Measurements from ENCODE around the gene DNTT. TPM values are rescaled to one million over a fixed set of nuclear protein-coding genes. Genes with fewer than 3 reads are reported as not detected.
A peak's percentile ranks its signal among the peaks of the same experiment; 100 is the strongest.
"Not testable (repeated sequence)": the region's sequence is repeated elsewhere in the genome, so short reads cannot be mapped to it uniquely, and the experiment has no call there.

DNTT gene
- total and polyA plus RNA-seq, 3 donors from 2014 or later, result 0.31 to 0.94 TPM; not detected in 1

DNA sequence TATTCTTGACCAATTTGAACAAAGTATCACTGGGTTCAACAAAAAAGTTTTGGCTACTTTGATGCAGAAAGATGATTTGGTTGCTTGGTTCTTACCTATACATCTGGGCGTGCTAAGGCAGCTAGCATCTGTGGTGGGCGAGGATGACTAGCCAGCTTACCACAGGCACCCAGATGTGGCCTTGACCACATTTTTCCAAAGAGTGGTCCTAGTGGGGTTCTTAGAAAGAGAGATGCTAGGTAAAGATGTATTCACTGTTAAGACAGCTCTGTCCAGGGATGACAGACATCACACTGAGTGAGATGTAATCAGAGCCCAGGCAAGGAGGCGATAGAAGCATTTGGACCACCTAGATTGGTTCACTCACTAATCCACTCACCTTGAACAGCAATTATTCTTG, 785 bp downstream of the DNTT start:
- DNase-seq, result no peak
- 85 to 91% methylated on average over 2 to 3 of the region's 3 CpGs for WGBS, 2 donors
- no peak overlapping the region for H3K27ac ChIP-seq
- no peaks in the 10 kb centered on the region for H3K4me1 ChIP-seq
- H3K27me3 ChIP-seq, result no peaks in the 10 kb centered on the region
- no peak for TF ChIP-seq POLR2A (IDR thresholded peaks at IDR 0.05)
- TF ChIP-seq, protein P1, sequence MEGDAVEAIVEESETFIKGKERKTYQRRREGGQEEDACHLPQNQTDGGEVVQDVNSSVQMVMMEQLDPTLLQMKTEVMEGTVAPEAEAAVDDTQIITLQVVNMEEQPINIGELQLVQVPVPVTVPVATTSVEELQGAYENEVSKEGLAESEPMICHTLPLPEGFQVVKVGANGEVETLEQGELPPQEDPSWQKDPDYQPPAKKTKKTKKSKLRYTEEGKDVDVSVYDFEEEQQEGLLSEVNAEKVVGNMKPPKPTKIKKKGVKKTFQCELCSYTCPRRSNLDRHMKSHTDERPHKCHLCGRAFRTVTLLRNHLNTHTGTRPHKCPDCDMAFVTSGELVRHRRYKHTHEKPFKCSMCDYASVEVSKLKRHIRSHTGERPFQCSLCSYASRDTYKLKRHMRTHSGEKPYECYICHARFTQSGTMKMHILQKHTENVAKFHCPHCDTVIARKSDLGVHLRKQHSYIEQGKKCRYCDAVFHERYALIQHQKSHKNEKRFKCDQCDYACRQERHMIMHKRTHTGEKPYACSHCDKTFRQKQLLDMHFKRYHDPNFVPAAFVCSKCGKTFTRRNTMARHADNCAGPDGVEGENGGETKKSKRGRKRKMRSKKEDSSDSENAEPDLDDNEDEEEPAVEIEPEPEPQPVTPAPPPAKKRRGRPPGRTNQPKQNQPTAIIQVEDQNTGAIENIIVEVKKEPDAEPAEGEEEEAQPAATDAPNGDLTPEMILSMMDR (IDR thresholded peaks at IDR 0.05), result no peak
- H3K4me3 ChIP-seq, result no peak overlapping the region
- intact Hi-C loops (cut with DNase I; ENCODE audit: low total_unique reads), result no loop called here
- no peaks in the 10 kb centered on the region for H3K9me3 ChIP-seq
- no peaks in the 10 kb centered on the region for H3K36me3 ChIP-seq (ENCODE audit: low read depth, missing control alignments)

DNA sequence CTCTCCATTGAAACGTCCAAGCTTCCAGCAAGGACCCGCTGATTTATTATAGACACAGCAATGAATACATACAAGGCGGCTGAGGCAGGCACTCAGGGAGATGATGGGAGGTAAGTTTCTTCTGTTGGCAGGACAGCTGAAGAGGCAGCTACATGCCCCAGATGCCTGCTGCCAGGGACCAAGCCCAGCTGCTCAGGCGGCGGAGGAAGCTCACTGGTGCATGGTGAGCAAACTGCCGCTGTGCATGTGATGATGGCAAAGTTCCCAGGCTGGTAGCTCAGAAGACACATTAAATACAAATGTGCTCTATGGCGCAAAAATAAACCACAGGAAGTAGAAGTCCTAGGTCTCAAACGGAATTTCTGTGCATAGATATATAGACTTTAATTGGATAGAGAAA, 2.3 kb downstream of the DNTT start:
- Histone ChIP-seq H3K4me3 (no peak overlapping the region), H3K27ac (no peak overlapping the region), H3K27me3 (no peaks in the 10 kb centered on the region), H3K9me3 (no peaks in the 10 kb centered on the region), H3K36me3 (ENCODE audit: low read depth, missing control alignments) (no peaks in the 10 kb centered on the region), H3K4me1 (no peaks in the 10 kb centered on the region)
- peak; percentile 27 for DNase-seq
- TF ChIP-seq, protein P1 (IDR thresholded peaks at IDR 0.05), result no peak
- 70 to 76% methylated on average over 8 of the region's 8 CpGs for WGBS, 2 donors
- intact Hi-C loops (cut with DNase I; ENCODE audit: low total_unique reads), result no loop called here

DNA sequence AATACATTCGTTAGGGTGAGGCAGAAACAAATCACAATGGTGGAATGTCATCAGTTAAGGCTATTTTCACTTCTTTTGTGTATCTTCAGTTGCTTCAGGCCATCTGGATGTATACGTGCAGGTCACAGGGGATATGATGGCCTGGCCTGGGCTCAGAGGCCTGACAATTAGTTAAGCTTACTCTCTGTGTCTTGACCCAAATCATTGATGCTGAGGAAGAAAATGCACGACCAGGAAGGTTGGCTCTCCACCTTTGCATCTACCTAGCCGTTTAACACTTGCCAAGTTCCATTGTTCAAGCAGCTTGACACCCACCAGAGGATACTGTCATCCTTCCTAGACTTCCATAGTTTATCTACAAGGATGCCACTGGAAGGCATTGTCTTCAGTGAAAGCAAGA, 4.6 kb downstream of the DNTT start:
- DNase-seq; H3K9me3 ChIP-seq; H3K4me1 ChIP-seq; H3K4me3 ChIP-seq; H3K27ac ChIP-seq; intact Hi-C loops (cut with DNase I; ENCODE audit: low total_unique reads); H3K27me3 ChIP-seq; H3K36me3 ChIP-seq (ENCODE audit: low read depth, missing control alignments): not testable (repeated sequence)
- WGBS, 2 donors, result 72 to 79% methylated on average over 4 of the region's 4 CpGs

DNA sequence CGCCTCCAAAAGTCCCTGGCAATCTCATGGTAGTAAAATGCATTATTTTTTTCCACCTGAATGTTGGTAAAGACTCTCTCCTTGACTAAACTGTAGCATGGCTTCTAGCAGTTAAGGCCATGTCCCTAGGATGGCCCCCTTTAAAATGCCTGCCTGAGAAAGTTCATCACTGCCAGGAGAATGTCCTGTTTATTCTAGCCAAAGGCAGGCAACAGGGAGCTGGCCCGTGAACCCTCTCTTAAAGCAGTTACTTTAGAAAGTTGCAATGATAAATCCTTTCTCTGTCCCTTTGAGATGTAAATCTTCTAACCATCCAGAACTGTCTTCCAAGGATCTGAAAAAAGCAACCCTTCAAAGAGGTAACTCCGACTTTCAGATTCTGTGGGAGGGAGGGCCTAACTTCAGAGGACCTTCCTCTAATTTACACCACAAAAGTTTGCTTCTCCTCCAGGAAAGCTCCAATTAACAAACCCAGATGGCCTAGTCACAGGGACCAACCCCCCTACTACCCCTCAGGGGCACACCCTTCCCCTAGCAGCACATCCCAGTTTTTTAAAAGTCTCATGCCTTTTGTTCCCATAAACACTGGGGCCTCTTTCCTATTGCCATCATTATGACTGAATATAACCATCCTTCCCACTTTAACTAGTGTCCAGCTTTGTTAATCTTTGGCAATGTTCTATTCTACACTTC, 5.5 kb downstream of the DNTT start:
- Histone ChIP-seq H3K9me3 (no peaks in the 10 kb centered on the region), H3K27me3 (no peaks in the 10 kb centered on the region), H3K36me3 (ENCODE audit: low read depth, missing control alignments) (no peaks in the 10 kb centered on the region), H3K4me1 (no peaks in the 10 kb centered on the region), H3K4me3 (no peak overlapping the region), H3K27ac (no peak overlapping the region)
- WGBS, 2 donors, result 60 to 62% methylated on average over 3 of the region's 3 CpGs
- intact Hi-C loops (cut with DNase I; ENCODE audit: low total_unique reads), result no loop called here
- TF ChIP-seq POLR2A (IDR thresholded peaks at IDR 0.05), result no peak
- TF ChIP-seq, protein P1 (IDR thresholded peaks at IDR 0.05), result no peak
- no peak for DNase-seq

DNA sequence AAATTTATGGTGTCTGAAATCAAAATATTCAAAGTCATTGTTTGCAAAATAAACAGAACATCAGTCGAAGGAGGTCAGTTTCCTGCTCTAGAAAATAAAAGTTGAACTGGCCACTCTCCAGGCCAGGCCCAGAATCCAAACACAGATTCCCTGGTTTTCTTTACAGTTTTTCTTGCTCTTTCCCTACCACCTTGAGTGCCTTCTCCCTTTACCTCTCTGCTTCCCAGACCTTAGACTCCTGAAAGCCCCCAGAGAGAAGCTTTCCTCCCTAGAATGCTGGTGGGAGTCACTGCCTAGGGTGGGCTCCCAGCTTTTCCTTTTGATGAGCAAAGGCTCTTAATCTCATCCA, 6.1 kb downstream of the DNTT start:
- H3K27ac ChIP-seq, result no peak overlapping the region
- no peaks in the 10 kb centered on the region for H3K9me3 ChIP-seq
- H3K36me3 ChIP-seq (ENCODE audit: low read depth, missing control alignments), result no peaks in the 10 kb centered on the region
- no peak for DNase-seq
- TF ChIP-seq POLR2A (IDR thresholded peaks at IDR 0.05), result no peak
- TF ChIP-seq, protein P1 (IDR thresholded peaks at IDR 0.05), result no peak
- intact Hi-C loops (cut with DNase I; ENCODE audit: low total_unique reads), result no loop called here
- no peak overlapping the region for H3K4me3 ChIP-seq
- WGBS, 2 donors, result 40 to 54% methylated on average over 1 of the region's 1 CpG
- H3K27me3 ChIP-seq, result no peaks in the 10 kb centered on the region
- no peaks in the 10 kb centered on the region for H3K4me1 ChIP-seq

All from testis (tissue), 3 donors.